K562 (cell line): Measurements from ENCODE around the gene FOS. TPM values are rescaled to one million over a fixed set of nuclear protein-coding genes. Genes with fewer than 3 reads are reported as not detected.

Experiments used
- E2F5 ChIP-seq: sonication (generic); formaldehyde crosslinking; IDR thresholded peaks from 2 replicates; pipeline ENCODE4 v1.8.0; 2022; ENCODE audit warnings: mild to moderate bottlenecking, missing genetic modification reagents
- FOXA1 ChIP-seq: fragments of 450-650 bp; IDR thresholded peaks from 2 replicates; pipeline ENCODE4 v1.6.1; 2016; ENCODE audit warnings: mild to moderate bottlenecking, borderline replicate concordance
- FOXA3 ChIP-seq, 2 experiments: fragments of 450-650 bp in 1 of 2; sonication (generic) in 1 of 2; formaldehyde crosslinking; IDR thresholded peaks in 1 of 2; conservative IDR thresholded peaks in 1 of 2; 2 replicates each; pipeline versions ENCODE4 v1.4.0 to v1.8.0; 2020 to 2022; ENCODE audit warnings: mild to moderate bottlenecking in 2 of 2, missing genetic modification reagents in 1 of 2
- KLF13 ChIP-seq: fragments of 450-650 bp; IDR thresholded peaks from 2 replicates; pipeline ENCODE4 v1.6.1; 2016; ENCODE audit warnings: missing genetic modification characterization, low read depth, mild to moderate bottlenecking, missing compliant biosample characterization, moderate library complexity, borderline replicate concordance
- L3MBTL2 ChIP-seq: fragments of 450-650 bp; IDR thresholded peaks from 2 replicates; pipeline ENCODE4 v1.6.1; 2016; ENCODE audit warnings: mild to moderate bottlenecking, moderate library complexity
- MTA3 ChIP-seq: fragments of 450-650 bp; formaldehyde crosslinking; IDR thresholded peaks from 2 replicates; pipeline ENCODE4 v1.6.1; 2017; ENCODE audit warnings: mild to moderate bottlenecking, borderline replicate concordance
- NCOA2 ChIP-seq, 2 experiments: fragments of 450-650 bp; IDR thresholded peaks; 2 replicates each; pipeline ENCODE4 v1.6.1; 2018; ENCODE audit warnings: mild to moderate bottlenecking in 2 of 2, moderate library complexity in 1 of 2; ENCODE audit not compliant: partially characterized antibody in 2 of 2
- PHF20 ChIP-seq: fragments of 450-650 bp; IDR thresholded peaks from 2 replicates; pipeline ENCODE4 v1.6.1; 2018; ENCODE audit not compliant: partially characterized antibody
- POLR2AphosphoS5 ChIP-seq: IDR thresholded peaks from 2 replicates; pipeline ENCODE4 v1.6.1; 2011; ENCODE audit warnings: mild to moderate bottlenecking, low read depth, low read length, moderate library complexity; ENCODE audit not compliant: control insufficient read depth, insufficient read depth
- PRDM10 ChIP-seq: fragments of 450-650 bp; IDR thresholded peaks from 2 replicates; pipeline ENCODE4 v1.6.1; 2018; ENCODE audit not compliant: partially characterized antibody
- RAD51 ChIP-seq: fragments of 450-650 bp; IDR thresholded peaks from 2 replicates; pipeline ENCODE4 v1.7.1; 2016; ENCODE audit warnings: low read depth, mild to moderate bottlenecking, borderline replicate concordance
- SREBF1 ChIP-seq: fragments of 150-350 bp; IDR thresholded peaks from 2 replicates; pipeline ENCODE4 v1.6.1; 2014; ENCODE audit warnings: antibody characterized with exemption, low read depth, low read length, borderline replicate concordance
- TEAD2 ChIP-seq: fragments of 450-650 bp; IDR thresholded peaks from 2 replicates; pipeline ENCODE4 v1.6.1; 2016; ENCODE audit warnings: missing genetic modification characterization, control low read depth, missing compliant biosample characterization
- THRA ChIP-seq: fragments of 450-650 bp; IDR thresholded peaks from 2 replicates; pipeline ENCODE4 v1.6.1; 2017; ENCODE audit warnings: mild to moderate bottlenecking, moderate library complexity
- ZC3H11A ChIP-seq: IDR thresholded peaks from 2 replicates; pipeline ENCODE4 v1.6.1; 2012; ENCODE audit warnings: low read depth, low read length, improper control_type of control experiment
- ZNF121 ChIP-seq: sonication (generic); formaldehyde crosslinking; conservative IDR thresholded peaks from 2 replicates; pipeline ENCODE4 v1.8.0; 2022; ENCODE audit warnings: missing genetic modification reagents
- ZNF174 ChIP-seq: fragments of 250-450 bp; sonication (Bioruptor Pico); IDR thresholded peaks from 2 replicates; pipeline ENCODE4 v1.4.0; 2020; ENCODE audit warnings: mild to moderate bottlenecking
- ZNF212 ChIP-seq: fragments of 450-650 bp; formaldehyde crosslinking; IDR thresholded peaks from 2 replicates; pipeline ENCODE4 v1.4.0; 2020; ENCODE audit warnings: mild to moderate bottlenecking
- ZNF57 ChIP-seq: fragments of 450-650 bp; formaldehyde crosslinking; IDR thresholded peaks from 2 replicates; pipeline ENCODE4 v1.4.0; 2020; ENCODE audit warnings: mild to moderate bottlenecking, moderate library complexity
- ZNF740 ChIP-seq, 3 experiments: fragments of 200-800 bp in 1 of 3; sonication (Bioruptor generic) in 1 of 3; sonication (generic) in 1 of 3; formaldehyde crosslinking in 1 of 3; IDR thresholded peaks; 2 replicates each; pipeline versions ENCODE4 v1.6.1 to v1.8.0; 2016 to 2022; ENCODE audit warnings: mild to moderate bottlenecking in 2 of 3, missing compliant biosample characterization in 2 of 3, missing genetic modification characterization in 2 of 3, missing genetic modification reagents in 1 of 3
- ZNF764 ChIP-seq: fragments of 250-450 bp; sonication (Bioruptor Pico); IDR thresholded peaks from 2 replicates; pipeline ENCODE4 v1.4.0; 2020; ENCODE audit warnings: low read depth, mild to moderate bottlenecking, moderate library complexity
- polyA plus RNA-seq, 8 experiments: library from polyadenylated mRNA; depleted of rRNA in 4 of 8; stranded (reverse) in 5 of 8; unstranded in 3 of 8; fragments of >200 nt; fragmentation: Nextera tagmentation in 2 of 8; fragmentation: Illumina TruSeq in 1 of 8; extraction: Ambion mirVana in 2 of 8; extraction: Trizol in 1 of 8; gene quantifications; 2 replicates each; pipeline versions ENCODE4 v1.2.1 to v1.2.3, GENCODE V29; 2011 to 2014; ENCODE audit warnings: inconsistent platforms in 1 of 8, missing spikeins in 1 of 8
- total RNA-seq, 7 experiments: library from RNA; depleted of rRNA in 6 of 7; stranded (reverse); fragments of >200 nt in 6 of 7; fragmentation: Illumina TruSeq in 2 of 7; extraction: Trizol in 2 of 7; gene quantifications; 2 replicates each; pipeline versions ENCODE4 v1.2.1 to v1.2.3, GENCODE V29; 2011 to 2021; ENCODE audit warnings: low replicate concordance in 1 of 7

The FOS gene
- total and polyA plus RNA-seq, 9 of the 15 experiments (the other 6 are each of a cell fraction or from before 2014, with no cell fraction given), result 0.54 to 13.8 (median 8.9) TPM

- no peak for TF ChIP-seq PRDM10
- TF ChIP-seq THRA, result no peak
- no peak for TF ChIP-seq MTA3
- TF ChIP-seq KLF13 (tag), result no peak
- TF ChIP-seq ZC3H11A, result no peak
- no peak for TF ChIP-seq ZNF174 (CRISPR knock-in tag)
- TF ChIP-seq POLR2AphosphoS5, result no peak
- peak; percentile 31; the same call in 1 of the 2 replicates for TF ChIP-seq L3MBTL2
- no peak for TF ChIP-seq E2F5 (CRISPR knock-in tag)
- no peak for TF ChIP-seq ZNF121 (CRISPR knock-in tag)
- no peak for TF ChIP-seq ZNF212 (CRISPR knock-in tag)
- TF ChIP-seq ZNF764 (CRISPR knock-in tag), result no peak
- TF ChIP-seq PHF20, result no peak
- no peak for TF ChIP-seq FOXA3 (CRISPR knock-in tag; conservative IDR thresholded peaks at IDR 0.05 in 1 of 2, IDR thresholded peaks at IDR 0.05 in 1 of 2)
- no peak for TF ChIP-seq SREBF1
- no peak for TF ChIP-seq TEAD2 (tag)
- TF ChIP-seq NCOA2 (IDR thresholded peaks at IDR 0.05; ENCODE audit: partially characterized antibody in 2 of 2), result no peak
- TF ChIP-seq FOXA1, result no peak
- 0 out of 2 replicates have a peak, but pooled peaks have one; percentile 44 for TF ChIP-seq ZNF740 (CRISPR knock-in tag; IDR thresholded peaks at IDR 0.05)
- no peak for TF ChIP-seq ZNF740 (tag; IDR thresholded peaks at IDR 0.05)
- TF ChIP-seq ZNF57 (CRISPR knock-in tag), result no peak
- no peak for TF ChIP-seq RAD51
These were observed 23.2 kb downstream of the FOS start (continued) for GRCh38 chr14:75301666-75302325.
